SK-N-SH (cell line): ENCODE data around the gene GPR27. TPM values are rescaled to one million over a fixed set of nuclear protein-coding genes. Genes with fewer than 3 reads are reported as not detected.

Experiments used
- CTCF ChIA-PET: fragments of 300-600, 350-600 bp; formaldehyde crosslinking; extraction: SDS; loops from one replicate; lab custom pipeline; 2021; lab: Yijun Ruan, JAX
- POLR2A ChIA-PET: fragments of 350-600 bp; sonication (Branson Sonifier 250); formaldehyde crosslinking; extraction: SDS; loops from one replicate; lab custom pipeline; 2020; ENCODE audit warnings: antibody characterized with exemption, inconsistent platforms; lab: Yijun Ruan, JAX
- DNase-seq: peaks from one replicate; pipeline ENCODE4 v3.0.0; 2012
- H2AFZ ChIP-seq: fragments of 200-600 bp; sonication (generic); 2 replicates; pipeline ENCODE4 v1.8.1; 2016; ENCODE audit warnings: antibody characterized with exemption, mild to moderate bottlenecking, low read depth
- H3F3A ChIP-seq: fragments of 200-600 bp; sonication (generic); replicated peaks from 2 replicates; pipeline ENCODE3; 2016; ENCODE audit warnings: antibody characterized with exemption, mild to moderate bottlenecking; ENCODE audit not compliant: insufficient read depth
- H3K27ac ChIP-seq, 2 experiments: fragments of 200-500 bp in 1 of 2; fragments of 200-600 bp in 1 of 2; sonication (Bioruptor generic) in 1 of 2; sonication (generic), shearing (Covaris generic) in 1 of 2; 2 replicates each; pipeline versions ENCODE4 v1.5.1 to v1.6.1; 2014 to 2016; ENCODE audit warnings: low read depth in 2 of 2, inconsistent platforms in 1 of 2, low read length in 1 of 2, mild to moderate bottlenecking in 1 of 2, mixed read lengths in 1 of 2
- H3K27me3 ChIP-seq: fragments of 200-600 bp; sonication (generic), shearing (Covaris generic); 2 replicates; pipeline ENCODE4 v1.6.1; 2016; ENCODE audit warnings: mixed run types; ENCODE audit not compliant: insufficient read depth
- H3K36me3 ChIP-seq, 2 experiments: fragments of 200-500 bp in 1 of 2; fragments of 200-600 bp in 1 of 2; sonication (Bioruptor generic) in 1 of 2; sonication (generic) in 1 of 2; replicated peaks in 1 of 2; 2 replicates each; pipeline versions ENCODE3 to v1.5.1; 2014 to 2016; ENCODE audit warnings: low read length in 1 of 2, mild to moderate bottlenecking in 1 of 2; ENCODE audit not compliant: insufficient read depth in 2 of 2, control insufficient read depth in 1 of 2
- H3K4me1 ChIP-seq, 2 experiments: fragments of 200-500 bp in 1 of 2; fragments of 200-600 bp in 1 of 2; sonication (Bioruptor generic) in 1 of 2; sonication (generic), shearing (Covaris generic) in 1 of 2; 2 replicates each; pipeline versions ENCODE4 v1.5.1 to v1.6.1; 2014 to 2016; ENCODE audit warnings: low read depth in 1 of 2, low read length in 1 of 2, mixed run types in 1 of 2; ENCODE audit not compliant: insufficient read depth in 2 of 2, control insufficient read depth in 1 of 2
- H3K4me2 ChIP-seq: fragments of 200-600 bp; sonication (generic), shearing (Covaris generic); 2 replicates; pipeline ENCODE4 v1.6.1; 2017; ENCODE audit warnings: mixed run types
- H3K4me3 ChIP-seq, 2 experiments: fragments of 200-500 bp in 1 of 2; fragments of 200-600 bp in 1 of 2; sonication (Bioruptor generic) in 1 of 2; sonication (generic), shearing (Covaris generic) in 1 of 2; 2 replicates each; pipeline versions ENCODE4 v1.5.1 to v1.8.1; 2014 to 2016; ENCODE audit warnings: low read depth in 2 of 2, inconsistent platforms in 1 of 2, low read length in 1 of 2, mild to moderate bottlenecking in 1 of 2, mixed read lengths in 1 of 2, moderate library complexity in 1 of 2
- H3K79me2 ChIP-seq: fragments of 200-600 bp; sonication (generic); 2 replicates; pipeline ENCODE4 v1.8.1; 2017; ENCODE audit warnings: mild to moderate bottlenecking; ENCODE audit not compliant: insufficient read depth
- H3K9ac ChIP-seq: fragments of 200-600 bp; sonication (generic); 2 replicates; pipeline ENCODE4 v1.6.1; 2017; ENCODE audit warnings: mixed run types
- H3K9me2 ChIP-seq: fragments of 200-600 bp; sonication (generic); 2 replicates; pipeline ENCODE4 v1.6.1; 2017; ENCODE audit warnings: mixed run types
- H3K9me3 ChIP-seq: fragments of 200-600 bp; sonication (generic); 2 replicates; pipeline ENCODE4 v1.6.1; 2017; ENCODE audit warnings: mixed run types, mild to moderate bottlenecking, moderate library complexity
- H4K20me1 ChIP-seq: fragments of 200-600 bp; sonication (generic); 2 replicates; pipeline ENCODE4 v1.6.1; 2017; ENCODE audit warnings: mild to moderate bottlenecking, mixed run types; ENCODE audit not compliant: insufficient read depth
- CHD2 ChIP-seq: fragments of 150-350 bp; IDR thresholded peaks from 2 replicates; pipeline ENCODE4 v1.6.1; 2018; ENCODE audit warnings: low read length; ENCODE audit not compliant: partially characterized antibody
- FOSL2 ChIP-seq: IDR thresholded peaks from 2 replicates; pipeline ENCODE4 v1.4.0; 2012; ENCODE audit warnings: low read depth, mild to moderate bottlenecking, moderate library complexity, borderline replicate concordance
- GABPA ChIP-seq: IDR thresholded peaks from 2 replicates; pipeline ENCODE4 v1.4.0; 2012; ENCODE audit warnings: low read depth, mild to moderate bottlenecking
- GATA2 ChIP-seq: sonication (generic); formaldehyde crosslinking; IDR thresholded peaks from 2 replicates; pipeline ENCODE4 v1.5.0; 2020; ENCODE audit warnings: mild to moderate bottlenecking, missing genetic modification reagents
- RAD21 ChIP-seq: IDR thresholded peaks from 2 replicates; pipeline ENCODE4 v1.6.1; 2012; ENCODE audit warnings: mild to moderate bottlenecking, low read length
- RCOR1 ChIP-seq: fragments of 150-350 bp; IDR thresholded peaks from 2 replicates; pipeline ENCODE4 v1.6.1; 2017; ENCODE audit warnings: antibody characterized with exemption, low read length
- SIN3A ChIP-seq: IDR thresholded peaks from 2 replicates; pipeline ENCODE4 v1.6.1; 2012; ENCODE audit warnings: low read depth, mild to moderate bottlenecking, low read length, moderate library complexity, borderline replicate concordance
- SMC3 ChIP-seq: IDR thresholded peaks from 2 replicates; pipeline ENCODE4 v1.6.1; 2012; ENCODE audit warnings: low read depth, low read length, improper control_type of control experiment
- TCF12 ChIP-seq: IDR thresholded peaks from 2 replicates; pipeline ENCODE4 v1.4.0; 2012
- WGBS: methylation state at CpG from one replicate; pipeline ENCODE4 v1.1.6; 2017; ENCODE audit warnings: low lambda C conversion rate; 5-methylcytosine and 5-hydroxymethylcytosine counted together
- polyA plus RNA-seq, 3 experiments: library from polyadenylated mRNA; depleted of rRNA; stranded (reverse); fragments of >200 nt; gene quantifications; 2 replicates each; pipeline ENCODE4 v1.2.3, GENCODE V29; 2012
- TF ChIP-seq, protein P1 (sequence below): IDR thresholded peaks from 2 replicates; pipeline ENCODE4 v1.6.1; 2012; ENCODE audit warnings: mild to moderate bottlenecking, low read depth, low read length, moderate library complexity
- TF ChIP-seq, protein P2 (sequence below): IDR thresholded peaks from 2 replicates; pipeline ENCODE4; 2012
- TF ChIP-seq, protein P3 (sequence below): fragments of 150-350 bp; IDR thresholded peaks from 2 replicates; pipeline ENCODE4 v1.6.1; 2017; ENCODE audit warnings: antibody characterized with exemption, low read length, low read depth, borderline replicate concordance
- TF ChIP-seq, protein P4 (sequence below): IDR thresholded peaks from 2 replicates; pipeline ENCODE4 v1.4.0; 2012; ENCODE audit warnings: low read depth
- TF ChIP-seq, protein P5 (sequence below): fragments of 200-600 bp; sonication (generic); IDR thresholded peaks from 2 replicates; pipeline ENCODE4 v1.6.1; 2017; ENCODE audit warnings: antibody characterized with exemption, mild to moderate bottlenecking, moderate library complexity
- TF ChIP-seq, protein P6 (sequence below): IDR thresholded peaks from 2 replicates; pipeline ENCODE4 v1.4.0; 2012; ENCODE audit warnings: low read depth, borderline replicate concordance

GPR27 gene
- polyA plus RNA-seq, 1 of the 3 experiments (the other 2 are of a cell fraction) = 0.05 TPM

DNA sequence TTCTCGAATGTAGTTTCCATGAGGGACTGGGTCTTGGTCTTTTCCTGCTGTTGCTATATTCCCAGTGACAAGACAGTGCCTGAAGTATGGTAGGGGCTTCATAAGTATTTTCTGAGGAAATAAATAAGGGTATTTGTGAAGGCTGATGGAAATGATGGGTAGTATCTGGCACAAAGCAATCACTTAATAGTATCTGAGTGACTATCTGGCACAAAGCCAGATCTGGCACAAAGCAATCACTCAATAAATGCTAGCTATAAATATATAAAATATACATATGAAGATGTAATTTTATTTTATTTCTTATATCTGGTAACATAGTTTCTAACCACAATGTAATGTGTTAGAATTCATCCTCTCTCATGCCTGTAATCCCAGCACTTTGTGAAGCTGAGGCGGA lies 52.0 kb downstream of the GPR27 start:
- Histone ChIP-seq H3K79me2 (no peaks in the 10 kb centered on the region), H2AFZ (no peak overlapping the region), H3K9me3 (no peaks in the 10 kb centered on the region), H3K4me2 (no peak overlapping the region), H4K20me1 (no peaks in the 10 kb centered on the region), H3K36me3 (no peaks in the 10 kb centered on the region), H3K27me3 (no peaks in the 10 kb centered on the region), H3K9ac (no peak overlapping the region), H3K4me1 (no peaks in the 10 kb centered on the region), H3K27ac (no peak overlapping the region), H3K9me2 (no peaks in the 10 kb centered on the region), H3K4me3 (no peak overlapping the region), H3F3A (no peaks in the 10 kb centered on the region)
- WGBS = 55% methylated on average over 2 of the region's 2 CpGs
- DNase-seq = no peak
- POLR2A ChIA-PET = interaction anchor here (0.7 kb wide), 1 partner anchor 828 kb away, joined by 3 read pairs; no protein-coding TSS in a partner anchor
- CTCF ChIA-PET = interaction anchor here (1.9 kb wide), 1 partner anchor 9 kb away, joined by 8 read pairs; no protein-coding TSS in a partner anchor
- TF ChIP-seq TCF12 (no peak), CHD2 (no peak), GABPA (no peak), RAD21 (no peak), FOSL2 (no peak), GATA2 (no peak), SMC3 (no peak), SIN3A (no peak), RCOR1 (no peak)
- TF ChIP-seq, protein P1, sequence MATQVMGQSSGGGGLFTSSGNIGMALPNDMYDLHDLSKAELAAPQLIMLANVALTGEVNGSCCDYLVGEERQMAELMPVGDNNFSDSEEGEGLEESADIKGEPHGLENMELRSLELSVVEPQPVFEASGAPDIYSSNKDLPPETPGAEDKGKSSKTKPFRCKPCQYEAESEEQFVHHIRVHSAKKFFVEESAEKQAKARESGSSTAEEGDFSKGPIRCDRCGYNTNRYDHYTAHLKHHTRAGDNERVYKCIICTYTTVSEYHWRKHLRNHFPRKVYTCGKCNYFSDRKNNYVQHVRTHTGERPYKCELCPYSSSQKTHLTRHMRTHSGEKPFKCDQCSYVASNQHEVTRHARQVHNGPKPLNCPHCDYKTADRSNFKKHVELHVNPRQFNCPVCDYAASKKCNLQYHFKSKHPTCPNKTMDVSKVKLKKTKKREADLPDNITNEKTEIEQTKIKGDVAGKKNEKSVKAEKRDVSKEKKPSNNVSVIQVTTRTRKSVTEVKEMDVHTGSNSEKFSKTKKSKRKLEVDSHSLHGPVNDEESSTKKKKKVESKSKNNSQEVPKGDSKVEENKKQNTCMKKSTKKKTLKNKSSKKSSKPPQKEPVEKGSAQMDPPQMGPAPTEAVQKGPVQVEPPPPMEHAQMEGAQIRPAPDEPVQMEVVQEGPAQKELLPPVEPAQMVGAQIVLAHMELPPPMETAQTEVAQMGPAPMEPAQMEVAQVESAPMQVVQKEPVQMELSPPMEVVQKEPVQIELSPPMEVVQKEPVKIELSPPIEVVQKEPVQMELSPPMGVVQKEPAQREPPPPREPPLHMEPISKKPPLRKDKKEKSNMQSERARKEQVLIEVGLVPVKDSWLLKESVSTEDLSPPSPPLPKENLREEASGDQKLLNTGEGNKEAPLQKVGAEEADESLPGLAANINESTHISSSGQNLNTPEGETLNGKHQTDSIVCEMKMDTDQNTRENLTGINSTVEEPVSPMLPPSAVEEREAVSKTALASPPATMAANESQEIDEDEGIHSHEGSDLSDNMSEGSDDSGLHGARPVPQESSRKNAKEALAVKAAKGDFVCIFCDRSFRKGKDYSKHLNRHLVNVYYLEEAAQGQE = no peak
- TF ChIP-seq, protein P2, sequence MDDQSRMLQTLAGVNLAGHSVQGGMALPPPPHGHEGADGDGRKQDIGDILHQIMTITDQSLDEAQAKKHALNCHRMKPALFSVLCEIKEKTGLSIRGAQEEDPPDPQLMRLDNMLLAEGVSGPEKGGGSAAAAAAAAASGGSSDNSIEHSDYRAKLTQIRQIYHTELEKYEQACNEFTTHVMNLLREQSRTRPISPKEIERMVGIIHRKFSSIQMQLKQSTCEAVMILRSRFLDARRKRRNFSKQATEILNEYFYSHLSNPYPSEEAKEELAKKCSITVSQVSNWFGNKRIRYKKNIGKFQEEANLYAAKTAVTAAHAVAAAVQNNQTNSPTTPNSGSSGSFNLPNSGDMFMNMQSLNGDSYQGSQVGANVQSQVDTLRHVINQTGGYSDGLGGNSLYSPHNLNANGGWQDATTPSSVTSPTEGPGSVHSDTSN = no peak
- TF ChIP-seq, protein P3, sequence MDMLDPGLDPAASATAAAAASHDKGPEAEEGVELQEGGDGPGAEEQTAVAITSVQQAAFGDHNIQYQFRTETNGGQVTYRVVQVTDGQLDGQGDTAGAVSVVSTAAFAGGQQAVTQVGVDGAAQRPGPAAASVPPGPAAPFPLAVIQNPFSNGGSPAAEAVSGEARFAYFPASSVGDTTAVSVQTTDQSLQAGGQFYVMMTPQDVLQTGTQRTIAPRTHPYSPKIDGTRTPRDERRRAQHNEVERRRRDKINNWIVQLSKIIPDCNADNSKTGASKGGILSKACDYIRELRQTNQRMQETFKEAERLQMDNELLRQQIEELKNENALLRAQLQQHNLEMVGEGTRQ = no peak
- TF ChIP-seq, protein P4, sequence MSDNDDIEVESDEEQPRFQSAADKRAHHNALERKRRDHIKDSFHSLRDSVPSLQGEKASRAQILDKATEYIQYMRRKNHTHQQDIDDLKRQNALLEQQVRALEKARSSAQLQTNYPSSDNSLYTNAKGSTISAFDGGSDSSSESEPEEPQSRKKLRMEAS = no peak
- TF ChIP-seq, protein P5, sequence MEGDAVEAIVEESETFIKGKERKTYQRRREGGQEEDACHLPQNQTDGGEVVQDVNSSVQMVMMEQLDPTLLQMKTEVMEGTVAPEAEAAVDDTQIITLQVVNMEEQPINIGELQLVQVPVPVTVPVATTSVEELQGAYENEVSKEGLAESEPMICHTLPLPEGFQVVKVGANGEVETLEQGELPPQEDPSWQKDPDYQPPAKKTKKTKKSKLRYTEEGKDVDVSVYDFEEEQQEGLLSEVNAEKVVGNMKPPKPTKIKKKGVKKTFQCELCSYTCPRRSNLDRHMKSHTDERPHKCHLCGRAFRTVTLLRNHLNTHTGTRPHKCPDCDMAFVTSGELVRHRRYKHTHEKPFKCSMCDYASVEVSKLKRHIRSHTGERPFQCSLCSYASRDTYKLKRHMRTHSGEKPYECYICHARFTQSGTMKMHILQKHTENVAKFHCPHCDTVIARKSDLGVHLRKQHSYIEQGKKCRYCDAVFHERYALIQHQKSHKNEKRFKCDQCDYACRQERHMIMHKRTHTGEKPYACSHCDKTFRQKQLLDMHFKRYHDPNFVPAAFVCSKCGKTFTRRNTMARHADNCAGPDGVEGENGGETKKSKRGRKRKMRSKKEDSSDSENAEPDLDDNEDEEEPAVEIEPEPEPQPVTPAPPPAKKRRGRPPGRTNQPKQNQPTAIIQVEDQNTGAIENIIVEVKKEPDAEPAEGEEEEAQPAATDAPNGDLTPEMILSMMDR = no peak
- TF ChIP-seq, protein P6, sequence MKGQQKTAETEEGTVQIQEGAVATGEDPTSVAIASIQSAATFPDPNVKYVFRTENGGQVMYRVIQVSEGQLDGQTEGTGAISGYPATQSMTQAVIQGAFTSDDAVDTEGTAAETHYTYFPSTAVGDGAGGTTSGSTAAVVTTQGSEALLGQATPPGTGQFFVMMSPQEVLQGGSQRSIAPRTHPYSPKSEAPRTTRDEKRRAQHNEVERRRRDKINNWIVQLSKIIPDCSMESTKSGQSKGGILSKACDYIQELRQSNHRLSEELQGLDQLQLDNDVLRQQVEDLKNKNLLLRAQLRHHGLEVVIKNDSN = no peak

Other genes with a start within 250 kb of the GPR27 start
- 8.8 and 10.5 TPM in 2 replicates for gene FOXP1, start 170.1 kb upstream of the GPR27 start, polyA plus RNA-seq (2012; rRNA removed)
- gene EIF4E3, start 28.5 kb upstream of the GPR27 start, polyA plus RNA-seq (2012; rRNA removed) = 0.47 and 0.67 TPM in 2 replicates
- not detected in 2 replicates for gene PROK2, start 31.3 kb downstream of the GPR27 start, polyA plus RNA-seq (2012; rRNA removed)